KMS-11 (cell line): ENCODE data around the gene OR13A1.
"Not testable (repeated sequence)": the region's sequence is repeated elsewhere in the genome, so short reads cannot be mapped to it uniquely, and the experiment has no call there.

Experiments
- H2AFZ ChIP-seq: fragments of 200-600 bp; sonication (generic); 2 replicates; pipeline ENCODE4 v1.6.1; 2016; ENCODE audit warnings: antibody characterized with exemption, mixed run types, low read depth
- H3K27ac ChIP-seq: fragments of 200-600 bp; sonication (generic); 2 replicates; pipeline ENCODE4 v1.6.1; 2016; ENCODE audit warnings: mild to moderate bottlenecking, mixed run types
- H3K27me3 ChIP-seq: fragments of 200-600 bp; sonication (generic); 2 replicates; pipeline ENCODE4 v1.6.1; 2017; ENCODE audit warnings: mild to moderate bottlenecking, low read depth, mixed run types, moderate library complexity; ENCODE audit not compliant: insufficient read depth
- H3K36me3 ChIP-seq: fragments of 200-600 bp; sonication (generic); 2 replicates; pipeline ENCODE4 v1.6.1; 2017; ENCODE audit warnings: mild to moderate bottlenecking, mixed run types; ENCODE audit not compliant: insufficient read depth
- H3K4me1 ChIP-seq: fragments of 200-600 bp; sonication (generic); 2 replicates; pipeline ENCODE4 v1.6.1; 2016; ENCODE audit warnings: mild to moderate bottlenecking, low read depth, mixed run types; ENCODE audit not compliant: poor library complexity, severe bottlenecking
- H3K4me2 ChIP-seq: fragments of 200-600 bp; sonication (generic); 2 replicates; pipeline ENCODE4 v1.7.0; 2016; ENCODE audit warnings: mild to moderate bottlenecking, mixed run types
- H3K4me3 ChIP-seq: fragments of 200-600 bp; sonication (generic); IDR thresholded peaks from 2 replicates; pipeline ENCODE4 v1.6.1; 2017; ENCODE audit warnings: low read depth, low read length, mixed read lengths; ENCODE audit not compliant: insufficient read depth
- H3K79me2 ChIP-seq: fragments of 200-600 bp; sonication (generic); 2 replicates; pipeline ENCODE4 v1.6.1; 2016; ENCODE audit warnings: low read depth, mixed run types; ENCODE audit not compliant: insufficient read depth
- H3K9ac ChIP-seq: fragments of 200-600 bp; sonication (generic); 2 replicates; pipeline ENCODE4 v1.6.1; 2016; ENCODE audit warnings: mild to moderate bottlenecking, mixed run types
- H4K20me1 ChIP-seq: fragments of 200-600 bp; sonication (generic); 2 replicates; pipeline ENCODE4 v1.6.1; 2016; ENCODE audit warnings: mild to moderate bottlenecking, mixed run types; ENCODE audit not compliant: insufficient read depth
- CTCF ChIP-seq: fragments of 200-600 bp; sonication (generic); conservative IDR thresholded peaks from 2 replicates; pipeline ENCODE4 v1.6.1; 2017; ENCODE audit warnings: low read depth, mild to moderate bottlenecking, antibody characterized with exemption, low read length, moderate library complexity, mixed read lengths

OR13A1 gene

DNA sequence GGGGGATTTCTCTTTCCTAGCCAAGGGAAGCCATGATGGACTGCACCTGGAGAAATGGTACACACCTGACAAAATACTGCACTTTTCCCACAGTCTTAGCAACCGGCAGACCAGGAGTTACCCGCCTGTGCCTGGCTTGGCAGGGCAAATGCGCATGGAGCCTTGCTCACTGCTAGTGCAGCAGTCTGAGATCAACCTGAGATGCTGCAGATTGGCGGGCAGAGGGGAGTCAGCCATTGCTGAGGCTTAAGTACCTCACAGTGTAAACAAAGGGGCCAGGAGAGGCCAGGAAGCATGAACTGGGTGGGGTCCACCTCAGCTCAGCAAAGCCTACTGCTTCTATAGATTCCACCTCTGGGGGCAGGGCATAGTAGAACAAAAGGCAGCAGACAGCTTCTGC is 49.4 kb downstream of the OR13A1 start:
- Histone ChIP-seq H3K27ac (no peak overlapping the region), H4K20me1 (no peaks in the 10 kb centered on the region), H3K4me2 (no peak overlapping the region), H3K27me3 (no peaks in the 10 kb centered on the region), H3K36me3 (no peaks in the 10 kb centered on the region), H3K9ac (no peak overlapping the region), H3K4me1 (no peaks in the 10 kb centered on the region), H3K4me3 (no peak overlapping the region), H2AFZ (no peak overlapping the region), H3K79me2 (no peaks in the 10 kb centered on the region)
- no peak for TF ChIP-seq CTCF

DNA sequence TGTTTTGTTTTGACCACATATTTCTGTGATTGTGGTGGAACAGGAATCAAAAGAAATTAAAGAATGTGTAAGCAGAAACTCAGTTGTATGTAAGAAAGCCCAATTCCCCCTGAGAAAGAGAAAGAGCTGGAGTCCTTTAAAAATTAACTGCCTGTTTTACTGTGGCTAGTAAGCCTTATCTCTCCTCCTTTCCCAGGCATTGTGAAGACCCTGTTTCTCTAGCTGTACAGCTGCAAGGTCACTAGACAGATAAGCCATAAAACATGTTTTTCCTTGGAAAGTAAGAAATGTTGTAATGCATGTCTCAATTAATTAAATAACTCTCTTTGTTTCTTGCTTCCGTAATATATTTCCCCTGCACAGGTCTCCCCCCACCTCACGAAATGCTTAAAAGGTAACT is 53.5 kb downstream of the OR13A1 start:
- Histone ChIP-seq H3K36me3 (no peaks in the 10 kb centered on the region), H3K4me3 (no peak overlapping the region), H3K4me2 (no peak overlapping the region), H2AFZ (no peak overlapping the region), H3K4me1 (no peaks in the 10 kb centered on the region), H3K27me3 (no peaks in the 10 kb centered on the region), H4K20me1 (no peaks in the 10 kb centered on the region), H3K27ac (no peak overlapping the region), H3K79me2 (no peaks in the 10 kb centered on the region), H3K9ac (no peak overlapping the region)
- no peak for TF ChIP-seq CTCF

GRCh38 chr10:45261243-45261775 is 54.1 kb downstream of the OR13A1 start:
- Histone ChIP-seq H3K27me3 (no peaks in the 10 kb centered on the region), H3K9ac (no peak overlapping the region), H3K4me3 (no peak overlapping the region), H3K4me2 (no peak overlapping the region), H2AFZ (no peak overlapping the region), H3K4me1 (no peaks in the 10 kb centered on the region), H3K79me2 (no peaks in the 10 kb centered on the region), H4K20me1 (no peaks in the 10 kb centered on the region), H3K27ac (no peak overlapping the region), H3K36me3 (no peaks in the 10 kb centered on the region)
- no peak for TF ChIP-seq CTCF

- H3K79me2 ChIP-seq, H3K4me3 ChIP-seq, H2AFZ ChIP-seq, H3K9ac ChIP-seq, H3K4me1 ChIP-seq, H3K36me3 ChIP-seq, H3K4me2 ChIP-seq, H4K20me1 ChIP-seq, H3K27ac ChIP-seq, H3K27me3 ChIP-seq: not testable (repeated sequence)
Measured at GRCh38 chr10:45260635-45261034, 54.8 kb downstream of the OR13A1 start.

- H3K4me3 ChIP-seq, H3K36me3 ChIP-seq, H3K27ac ChIP-seq, H2AFZ ChIP-seq, H3K27me3 ChIP-seq, H3K4me2 ChIP-seq, H4K20me1 ChIP-seq, H3K79me2 ChIP-seq, H3K9ac ChIP-seq, H3K4me1 ChIP-seq: not testable (repeated sequence)
Measured at GRCh38 chr10:45259786-45260495, 55.5 kb downstream of the OR13A1 start.
